Transverse colon (tissue), 4 donors: Measurements from ENCODE around the gene KIF3A.

Experiments
- POLR2AphosphoS5 ChIP-seq, 3 donors: sonication (generic); formaldehyde crosslinking; IDR thresholded peaks; one replicate each; pipeline ENCODE4 v1.6.1; 2016; ENCODE audit warnings: antibody characterized with exemption in 3 of 3
- TF ChIP-seq, protein P1 (sequence below), 5 experiments: fragments of 200-600 bp in 3 of 5; fragments of 450-650 bp in 2 of 5; sonication (generic) in 3 of 5; IDR thresholded peaks; 1 replicate in 2 of 5; 2 replicates in 3 of 5; pipeline ENCODE4 v1.5.1; 2016 to 2017; ENCODE audit warnings: antibody characterized with exemption in 5 of 5, inconsistent platforms in 3 of 5, mild to moderate bottlenecking in 2 of 5, moderate library complexity in 1 of 5

GRCh38 chr5:132749506-132749905, 12.2 kb upstream of the KIF3A start:
- no peak for TF ChIP-seq POLR2AphosphoS5 (IDR thresholded peaks at IDR 0.05)
- TF ChIP-seq, protein P1, sequence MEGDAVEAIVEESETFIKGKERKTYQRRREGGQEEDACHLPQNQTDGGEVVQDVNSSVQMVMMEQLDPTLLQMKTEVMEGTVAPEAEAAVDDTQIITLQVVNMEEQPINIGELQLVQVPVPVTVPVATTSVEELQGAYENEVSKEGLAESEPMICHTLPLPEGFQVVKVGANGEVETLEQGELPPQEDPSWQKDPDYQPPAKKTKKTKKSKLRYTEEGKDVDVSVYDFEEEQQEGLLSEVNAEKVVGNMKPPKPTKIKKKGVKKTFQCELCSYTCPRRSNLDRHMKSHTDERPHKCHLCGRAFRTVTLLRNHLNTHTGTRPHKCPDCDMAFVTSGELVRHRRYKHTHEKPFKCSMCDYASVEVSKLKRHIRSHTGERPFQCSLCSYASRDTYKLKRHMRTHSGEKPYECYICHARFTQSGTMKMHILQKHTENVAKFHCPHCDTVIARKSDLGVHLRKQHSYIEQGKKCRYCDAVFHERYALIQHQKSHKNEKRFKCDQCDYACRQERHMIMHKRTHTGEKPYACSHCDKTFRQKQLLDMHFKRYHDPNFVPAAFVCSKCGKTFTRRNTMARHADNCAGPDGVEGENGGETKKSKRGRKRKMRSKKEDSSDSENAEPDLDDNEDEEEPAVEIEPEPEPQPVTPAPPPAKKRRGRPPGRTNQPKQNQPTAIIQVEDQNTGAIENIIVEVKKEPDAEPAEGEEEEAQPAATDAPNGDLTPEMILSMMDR (IDR thresholded peaks at IDR 0.05) = no peak
